Heart left ventricle (tissue), 16 donors: ENCODE data around the gene PACSIN2. TPM values are rescaled to one million over a fixed set of nuclear protein-coding genes. Genes with fewer than 3 reads are reported as not detected.

Experiments
- ATAC-seq, 4 donors: fragments of 200-7000 bp; cut with Tn5 transposase; one replicate each; pipeline ENCODE4 v1.9.1; 2020 to 2022; ENCODE audit warnings: moderate library complexity in 4 of 4, mild to moderate bottlenecking in 3 of 4, moderate number of reproducible peaks in 1 of 4
- DNase-seq, 5 donors: peaks; one replicate each; pipeline ENCODE4 v3.0.0-alpha.2; 2020
- H3K27ac ChIP-seq, 12 donors: fragments of 200-600 bp; sonication (generic) in 4 of 12; one replicate each; pipeline versions ENCODE4 v1.5.0 to v1.8.0; 2016 to 2022; ENCODE audit warnings: mild to moderate bottlenecking in 2 of 12
- H3K27me3 ChIP-seq, 9 donors: fragments of 200-600 bp; sonication (generic) in 2 of 9; one replicate each; pipeline versions ENCODE4 v1.5.1 to v1.8.0; 2016 to 2022; ENCODE audit warnings: mild to moderate bottlenecking in 3 of 9
- H3K36me3 ChIP-seq, 9 donors: fragments of 200-600 bp; sonication (generic) in 2 of 9; one replicate each; pipeline versions ENCODE4 v1.5.0 to v1.8.0; 2018 to 2022; ENCODE audit warnings: mild to moderate bottlenecking in 2 of 9
- H3K4me1 ChIP-seq, 12 donors: fragments of 200-600 bp; sonication (generic) in 4 of 12; one replicate each; pipeline versions ENCODE4 v1.5.0 to v1.8.0; 2016 to 2022; ENCODE audit warnings: mild to moderate bottlenecking in 3 of 12
- H3K4me3 ChIP-seq, 12 donors: fragments of 200-600 bp; sonication (generic) in 4 of 12; one replicate each; pipeline versions ENCODE4 v1.5.0 to v1.8.0; 2017 to 2022; ENCODE audit warnings: mild to moderate bottlenecking in 9 of 12, moderate library complexity in 4 of 12
- H3K9me3 ChIP-seq, 12 donors: fragments of 200-600 bp; sonication (generic) in 4 of 12; one replicate each; pipeline versions ENCODE4 v1.5.0 to v1.8.0; 2016 to 2022; ENCODE audit warnings: mild to moderate bottlenecking in 1 of 12
- POLR2A ChIP-seq, 2 donors: fragments of 450-650 bp; IDR thresholded peaks; one replicate each; pipeline ENCODE4 v1.6.1; 2017; ENCODE audit warnings: antibody characterized with exemption in 2 of 2, mild to moderate bottlenecking in 2 of 2, moderate library complexity in 2 of 2
- WGBS, 4 donors: extraction: QIAGEN DNeasy Blood & Tissue Kit in 2 of 4; methylation state at CpG; one replicate each; pipeline versions ENCODE4 v1.1.5 to v1.1.7; 2013 to 2018; 5-methylcytosine and 5-hydroxymethylcytosine counted together
- intact Hi-C, 10 donors: fragments of 100-400 bp; cut with DNase I; formaldehyde crosslinking; loops; one replicate each; pipeline versions ENCODE4 v1.11.1 to v1.14.2; 2022
- polyA plus RNA-seq, 2 donors: library from polyadenylated mRNA; stranded (reverse); fragments of 200-250 nt; gene quantifications; one replicate each; pipeline ENCODE4 v1.2.3, GENCODE V29; 2013
- total RNA-seq, 9 donors: library from RNA; depleted of rRNA in 2 of 9; stranded (reverse); fragments of >200 nt in 2 of 9; fragmentation: NEBNext Ultra II Directional in 3 of 9; extraction: Animal tissue kit (Norgen Biotek cat#: 25700) in 3 of 9; gene quantifications; one replicate each; pipeline versions ENCODE4 v1.1.0 to v1.2.4, GENCODE V29; 2016 to 2023
- TF ChIP-seq, protein P1 (sequence below), 12 donors: fragments of 200-600 bp; sonication (generic) in 4 of 12; IDR thresholded peaks; one replicate each; pipeline versions ENCODE4 v1.5.0 to v1.8.0; 2018 to 2022; ENCODE audit warnings: antibody characterized with exemption in 12 of 12, mild to moderate bottlenecking in 5 of 12
- donor health status: ischemic (EF 13 %, LVEDD 7.1; RV severe dilation, severe dysfunction).
- donor health status: healthy with polysubstance abuse.
- donor health status: DM: no; HTN: yes; CAD: no.
- donor health status: DM: no; HTN: no; CAD: no.
- donor health status: ischemic (EF 25% LVEDD 6.9; RV normal size, moderate dysfunction).
- donor health status: ischemic (EF 25% LVEDD 5.7; RV mildly dilated, moderate dysfunction).
- donor health status: healthy.
- donor health status: DM: yes; HTN: yes; CAD: no.
- donor health status: ischemic (EF 35%, LVEDD 5.7; RV mildly dilated, moderate dysfunction).
- donor health status: nonischemic (EF 11% LVEDD 7.7; RV severe dilation, severe dysfunction).
- donor health status: DM: yes; HTN: yes; CAD: no.
- donor health status: PGD.
- donor health status: ischemic (EF 29% LVEDD 5.4; RV normal size, mild dysfunction).
- donor health status: nonischemic (EF 23%, LVEDD 6.1; RV moderate dilation, normal function).

The PACSIN2 gene
- total and polyA plus RNA-seq, 11 donors = 26.5 to 87.1 (median 59.3) TPM

DNA sequence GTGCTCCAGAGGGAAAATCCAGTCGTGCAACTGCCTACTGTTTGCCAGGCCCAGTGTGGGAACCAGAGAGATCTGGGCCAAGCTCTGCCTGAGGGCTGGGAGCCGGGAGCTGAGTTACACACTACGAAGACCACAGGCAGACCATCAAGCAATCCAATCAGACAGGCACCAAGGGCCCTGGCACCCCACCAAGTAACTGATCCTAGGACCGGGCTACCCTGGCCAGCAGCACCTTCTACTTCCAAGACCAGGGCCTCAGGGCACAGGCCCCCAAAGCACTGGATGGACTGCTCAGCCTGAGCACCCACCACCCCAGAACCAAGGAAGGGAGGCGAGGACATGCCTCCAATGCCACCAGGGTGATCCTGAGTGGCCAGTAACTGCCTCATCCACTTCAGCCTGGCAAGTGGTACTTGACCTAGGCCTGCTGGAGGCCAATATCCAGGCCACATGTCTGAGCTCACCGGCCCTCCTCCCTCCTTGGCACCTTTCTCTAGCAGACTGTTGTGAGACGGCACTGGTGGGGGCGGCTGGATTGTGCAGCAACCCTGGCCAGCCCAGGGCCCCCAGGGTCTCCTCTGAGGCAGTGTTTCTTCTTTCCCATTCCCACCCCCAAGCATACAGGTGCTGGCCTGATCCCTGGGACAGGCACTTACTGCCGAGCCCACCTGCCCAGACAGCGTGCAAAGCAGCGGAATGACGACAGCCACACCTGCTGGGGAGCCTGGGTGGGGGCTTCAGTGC, 137.2 kb downstream of the PACSIN2 start:
- intact Hi-C loops = loop anchor here in 2 of 10 donors (10.0 kb wide), 3 partner anchors 87 to 207 kb away; partner anchors contain the start of genes PACSIN2 (in 1 of the 2) and TTLL1 (in 1 of the 2)
- DNase-seq (peak in 1 of 5 donors; percentile 55), ATAC-seq (peak in 2 of 4 donors; percentile 8 to 15)
- no peak overlapping the region for H3K4me3 ChIP-seq
- H3K27me3 ChIP-seq = no peaks in the 10 kb centered on the region
- no peak for TF ChIP-seq POLR2A (IDR thresholded peaks at IDR 0.05)
- TF ChIP-seq, protein P1, sequence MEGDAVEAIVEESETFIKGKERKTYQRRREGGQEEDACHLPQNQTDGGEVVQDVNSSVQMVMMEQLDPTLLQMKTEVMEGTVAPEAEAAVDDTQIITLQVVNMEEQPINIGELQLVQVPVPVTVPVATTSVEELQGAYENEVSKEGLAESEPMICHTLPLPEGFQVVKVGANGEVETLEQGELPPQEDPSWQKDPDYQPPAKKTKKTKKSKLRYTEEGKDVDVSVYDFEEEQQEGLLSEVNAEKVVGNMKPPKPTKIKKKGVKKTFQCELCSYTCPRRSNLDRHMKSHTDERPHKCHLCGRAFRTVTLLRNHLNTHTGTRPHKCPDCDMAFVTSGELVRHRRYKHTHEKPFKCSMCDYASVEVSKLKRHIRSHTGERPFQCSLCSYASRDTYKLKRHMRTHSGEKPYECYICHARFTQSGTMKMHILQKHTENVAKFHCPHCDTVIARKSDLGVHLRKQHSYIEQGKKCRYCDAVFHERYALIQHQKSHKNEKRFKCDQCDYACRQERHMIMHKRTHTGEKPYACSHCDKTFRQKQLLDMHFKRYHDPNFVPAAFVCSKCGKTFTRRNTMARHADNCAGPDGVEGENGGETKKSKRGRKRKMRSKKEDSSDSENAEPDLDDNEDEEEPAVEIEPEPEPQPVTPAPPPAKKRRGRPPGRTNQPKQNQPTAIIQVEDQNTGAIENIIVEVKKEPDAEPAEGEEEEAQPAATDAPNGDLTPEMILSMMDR (IDR thresholded peaks at IDR 0.05) = no peak
- peak overlapping the region in 4 of 12 donors; percentile 7 to 42 (median 28) for H3K27ac ChIP-seq
- peaks cover 0 to 100% (median 97%) of the 10 kb centered on the region in 9 donors for H3K36me3 ChIP-seq
- 67 to 78% (median 74%) methylated on average over 6 to 12 of the region's 12 CpGs for WGBS, 4 donors
- H3K9me3 ChIP-seq = no peaks in the 10 kb centered on the region
- peaks cover 0 to 35% (median 2%) of the 10 kb centered on the region in 12 donors for H3K4me1 ChIP-seq

DNA sequence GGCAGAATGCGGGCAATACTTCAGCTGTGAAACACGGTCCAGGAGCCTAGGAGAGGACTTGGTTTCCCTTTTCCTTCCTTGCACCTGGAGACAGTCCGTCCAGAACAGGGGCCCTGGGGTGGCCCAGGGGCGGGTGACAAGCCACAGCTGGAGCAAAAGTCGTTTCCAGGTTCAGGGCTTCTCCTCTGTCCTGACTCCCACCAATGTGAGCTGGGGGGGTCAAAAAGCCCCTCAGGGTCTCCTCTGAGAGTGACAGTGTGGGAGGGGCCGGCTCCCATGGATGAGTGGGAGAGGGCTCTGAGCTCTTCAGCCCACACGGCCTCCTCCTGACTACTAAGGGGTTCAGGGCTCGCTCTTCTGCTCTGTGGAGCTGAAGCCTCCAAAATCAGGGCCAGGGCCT, 137.8 kb downstream of the PACSIN2 start:
- Histone ChIP-seq H3K27ac (peak overlapping the region in 1 of 12 donors; percentile 42), H3K4me1 (peaks cover 0 to 30% (median 2%) of the 10 kb centered on the region in 12 donors), H3K9me3 (no peaks in the 10 kb centered on the region), H3K36me3 (peaks cover 0 to 100% (median 97%) of the 10 kb centered on the region in 9 donors), H3K27me3 (no peaks in the 10 kb centered on the region), H3K4me3 (no peak overlapping the region)
- WGBS, 4 donors = 82 to 94% (median 86%) methylated on average over 6 to 8 of the region's 8 CpGs
- no peak for ATAC-seq
- intact Hi-C loops = loop anchor here in 2 of 10 donors (10.0 kb wide), 3 partner anchors 88 to 208 kb away; partner anchors contain the start of genes PACSIN2 (in 1 of the 2) and TTLL1 (in 1 of the 2)
- TF ChIP-seq, protein P1 (IDR thresholded peaks at IDR 0.05) = no peak
- no peak for TF ChIP-seq POLR2A (IDR thresholded peaks at IDR 0.05)
- peak in 1 of 5 donors; percentile 23 for DNase-seq

DNA sequence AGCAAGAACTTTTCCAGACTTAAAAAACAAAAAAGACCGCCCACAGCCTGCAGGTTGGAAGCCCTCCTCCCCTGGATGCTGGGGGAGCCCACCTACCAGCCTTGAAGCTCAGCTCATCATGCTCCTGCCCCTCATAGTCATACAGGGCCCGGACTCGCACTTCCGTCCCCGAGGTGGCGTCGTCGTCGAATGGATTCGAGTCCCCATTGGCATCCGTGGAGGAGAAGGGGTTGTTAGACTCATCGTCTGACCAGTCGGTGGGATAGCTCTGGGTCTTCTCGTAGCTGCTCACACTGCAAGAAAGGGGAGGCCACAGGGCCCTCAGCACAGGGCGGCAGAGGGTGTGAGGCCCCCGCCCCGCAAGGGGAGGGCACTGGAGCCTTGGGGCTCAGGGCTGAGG, 138.9 kb downstream of the PACSIN2 start:
- no peak overlapping the region for H3K4me3 ChIP-seq
- H3K4me1 ChIP-seq = peaks cover 0 to 19% (median 0%) of the 10 kb centered on the region in 12 donors
- DNase-seq (peak in 1 of 5 donors; percentile 24), ATAC-seq (no peak)
- H3K9me3 ChIP-seq = no peaks in the 10 kb centered on the region
- no peaks in the 10 kb centered on the region for H3K27me3 ChIP-seq
- peaks cover 0 to 100% (median 97%) of the 10 kb centered on the region in 9 donors for H3K36me3 ChIP-seq
- intact Hi-C loops = loop anchor here in 2 of 10 donors (10.0 kb wide), 3 partner anchors 89 to 209 kb away; partner anchors contain the start of genes PACSIN2 (in 1 of the 2) and TTLL1 (in 1 of the 2)
- WGBS, 4 donors = 90 to 96% (median 92%) methylated on average over 17 of the region's 17 CpGs
- TF ChIP-seq POLR2A (IDR thresholded peaks at IDR 0.05) = no peak
- TF ChIP-seq, protein P1 (IDR thresholded peaks at IDR 0.05) = no peak
- H3K27ac ChIP-seq = no peak overlapping the region

DNA sequence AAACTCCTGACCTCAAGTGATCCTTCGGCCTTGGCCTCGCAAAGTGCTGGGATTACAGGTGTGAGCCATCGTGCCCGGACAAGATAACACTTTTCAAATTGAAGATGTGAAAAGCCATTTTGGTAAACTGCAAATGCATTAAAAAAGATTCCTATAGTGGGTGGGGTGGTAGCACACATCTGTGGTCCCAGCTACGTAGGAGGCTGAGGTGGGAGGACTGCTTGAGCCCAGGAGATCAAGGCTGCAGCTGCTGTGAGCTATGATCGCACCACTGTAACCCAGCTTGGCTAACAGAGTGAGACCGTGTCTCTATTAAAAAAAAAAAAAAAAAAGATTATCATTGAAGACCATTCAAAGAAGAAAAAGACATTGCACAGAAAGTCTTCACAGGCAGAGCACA, 140.9 kb downstream of the PACSIN2 start:
- DNase-seq = no peak
- TF ChIP-seq, protein P1 (IDR thresholded peaks at IDR 0.05) = no peak
- no peak for TF ChIP-seq POLR2A (IDR thresholded peaks at IDR 0.05)
- no peak for ATAC-seq
- H3K4me3 ChIP-seq = no peak overlapping the region
- intact Hi-C loops = loop anchor here in 3 of 10 donors (5.0 to 10.0 kb wide), 4 partner anchors 91 to 211 kb away; partner anchors contain the start of genes PACSIN2 (in 1 of the 3) and TTLL1 (in 1 of the 3)
- H3K4me1 ChIP-seq = peaks cover 0 to 20% (median 6%) of the 10 kb centered on the region in 12 donors
- no peaks in the 10 kb centered on the region for H3K27me3 ChIP-seq
- H3K27ac ChIP-seq = no peak overlapping the region
- H3K9me3 ChIP-seq = no peaks in the 10 kb centered on the region
- 95 to 98% (median 97%) methylated on average over 7 of the region's 7 CpGs for WGBS, 4 donors
- peaks cover 0 to 100% (median 89%) of the 10 kb centered on the region in 9 donors for H3K36me3 ChIP-seq
